Measurements from ENCODE around the gene NHEJ1. TPM values are rescaled to one million over a fixed set of nuclear protein-coding genes. Genes with fewer than 3 reads are reported as not detected.

NHEJ1 gene
- total RNA-seq, 1 donor, result 21.7 TPM

- Histone ChIP-seq H3K9me3 (ENCODE audit: low read depth, low read length) (no peaks in the 10 kb centered on the region), H3K36me3 (ENCODE audit: insufficient read depth, low read length) (no peaks in the 10 kb centered on the region), H3K4me3 (ENCODE audit: insufficient read depth, low read length) (no peak overlapping the region), H2AFZ (ENCODE audit: low read length) (no peak overlapping the region), H3K79me2 (ENCODE audit: insufficient read depth, low read length) (no peaks in the 10 kb centered on the region), H3K27me3 (ENCODE audit: insufficient read depth, low read length) (peaks cover 44% of the 10 kb centered on the region), H3K27ac (ENCODE audit: low read depth, low read length) (no peak overlapping the region), H4K20me1 (ENCODE audit: insufficient read depth, low read length) (no peaks in the 10 kb centered on the region), H3K4me2 (ENCODE audit: insufficient read depth, low read length) (no peak overlapping the region), H3K4me1 (ENCODE audit: insufficient read depth, low read length) (no peaks in the 10 kb centered on the region)
- TF ChIP-seq CTCF (IDR thresholded peaks at IDR 0.05; ENCODE audit: extremely low read depth, low read depth, low read length), result no peak
- no peak for DNase-seq (ENCODE audit: insufficient read length, low spot score, missing footprints)
These were observed 125.8 kb downstream of the NHEJ1 start for GRCh38 chr2:219034823-219035222.

- Histone ChIP-seq H4K20me1 (ENCODE audit: insufficient read depth, low read length) (peaks cover 3% of the 10 kb centered on the region), H3K27ac (ENCODE audit: low read depth, low read length) (no peak overlapping the region), H3K27me3 (ENCODE audit: insufficient read depth, low read length) (peaks cover 35% of the 10 kb centered on the region), H3K4me1 (ENCODE audit: insufficient read depth, low read length) (no peaks in the 10 kb centered on the region), H3K79me2 (ENCODE audit: insufficient read depth, low read length) (no peaks in the 10 kb centered on the region), H2AFZ (ENCODE audit: low read length) (no peak overlapping the region), H3K4me2 (ENCODE audit: insufficient read depth, low read length) (no peak overlapping the region), H3K9me3 (ENCODE audit: low read depth, low read length) (no peaks in the 10 kb centered on the region), H3K36me3 (ENCODE audit: insufficient read depth, low read length) (no peaks in the 10 kb centered on the region), H3K4me3 (ENCODE audit: insufficient read depth, low read length) (no peak overlapping the region)
- no peak for TF ChIP-seq CTCF (IDR thresholded peaks at IDR 0.05; ENCODE audit: extremely low read depth, low read depth, low read length)
- DNase-seq (ENCODE audit: insufficient read length, low spot score, missing footprints), result no peak
These were observed 128.4 kb downstream of the NHEJ1 start for GRCh38 chr2:219032051-219032745.

GRCh38 chr2:219031005-219031738 is 129.4 kb downstream of the NHEJ1 start:
- no peak overlapping the region for H2AFZ ChIP-seq (ENCODE audit: low read length)
- no peak overlapping the region for H3K4me3 ChIP-seq (ENCODE audit: insufficient read depth, low read length)
- H3K27me3 ChIP-seq (ENCODE audit: insufficient read depth, low read length), result peaks cover 34% of the 10 kb centered on the region
- TF ChIP-seq CTCF (IDR thresholded peaks at IDR 0.05; ENCODE audit: extremely low read depth, low read depth, low read length), result no peak
- peak; percentile 31 for DNase-seq (ENCODE audit: insufficient read length, low spot score, missing footprints)
- H3K27ac ChIP-seq (ENCODE audit: low read depth, low read length), result no peak overlapping the region
- no peak overlapping the region for H3K4me2 ChIP-seq (ENCODE audit: insufficient read depth, low read length)
- H3K79me2 ChIP-seq (ENCODE audit: insufficient read depth, low read length), result no peaks in the 10 kb centered on the region
- no peaks in the 10 kb centered on the region for H3K9me3 ChIP-seq (ENCODE audit: low read depth, low read length)
- H3K36me3 ChIP-seq (ENCODE audit: insufficient read depth, low read length), result no peaks in the 10 kb centered on the region
- H4K20me1 ChIP-seq (ENCODE audit: insufficient read depth, low read length), result peaks cover 3% of the 10 kb centered on the region
- no peaks in the 10 kb centered on the region for H3K4me1 ChIP-seq (ENCODE audit: insufficient read depth, low read length)

Measured in osteoblast (primary cell).